AG09309 (cell line): ENCODE data around the gene CASKIN2.
A peak's percentile ranks its signal among the peaks of the same experiment; 100 is the strongest.

Source experiments
- DNase-seq: peaks from one replicate; pipeline ENCODE4 v3.0.0-alpha.2; 2010; ENCODE audit warnings: low read depth
- H3K4me3 ChIP-seq: 2 replicates; pipeline ENCODE4 v1.5.1; 2011; ENCODE audit warnings: mild to moderate bottlenecking, low read depth, low read length, moderate library complexity; ENCODE audit not compliant: control insufficient read depth
- TF ChIP-seq, protein P1 (sequence below): IDR thresholded peaks from 2 replicates; pipeline ENCODE4 v1.5.1; 2011; ENCODE audit warnings: mild to moderate bottlenecking, low read depth, low read length, inconsistent platforms; ENCODE audit not compliant: insufficient read depth, control insufficient read depth; ENCODE audit errors: missing control alignments

CASKIN2 gene, protein sequence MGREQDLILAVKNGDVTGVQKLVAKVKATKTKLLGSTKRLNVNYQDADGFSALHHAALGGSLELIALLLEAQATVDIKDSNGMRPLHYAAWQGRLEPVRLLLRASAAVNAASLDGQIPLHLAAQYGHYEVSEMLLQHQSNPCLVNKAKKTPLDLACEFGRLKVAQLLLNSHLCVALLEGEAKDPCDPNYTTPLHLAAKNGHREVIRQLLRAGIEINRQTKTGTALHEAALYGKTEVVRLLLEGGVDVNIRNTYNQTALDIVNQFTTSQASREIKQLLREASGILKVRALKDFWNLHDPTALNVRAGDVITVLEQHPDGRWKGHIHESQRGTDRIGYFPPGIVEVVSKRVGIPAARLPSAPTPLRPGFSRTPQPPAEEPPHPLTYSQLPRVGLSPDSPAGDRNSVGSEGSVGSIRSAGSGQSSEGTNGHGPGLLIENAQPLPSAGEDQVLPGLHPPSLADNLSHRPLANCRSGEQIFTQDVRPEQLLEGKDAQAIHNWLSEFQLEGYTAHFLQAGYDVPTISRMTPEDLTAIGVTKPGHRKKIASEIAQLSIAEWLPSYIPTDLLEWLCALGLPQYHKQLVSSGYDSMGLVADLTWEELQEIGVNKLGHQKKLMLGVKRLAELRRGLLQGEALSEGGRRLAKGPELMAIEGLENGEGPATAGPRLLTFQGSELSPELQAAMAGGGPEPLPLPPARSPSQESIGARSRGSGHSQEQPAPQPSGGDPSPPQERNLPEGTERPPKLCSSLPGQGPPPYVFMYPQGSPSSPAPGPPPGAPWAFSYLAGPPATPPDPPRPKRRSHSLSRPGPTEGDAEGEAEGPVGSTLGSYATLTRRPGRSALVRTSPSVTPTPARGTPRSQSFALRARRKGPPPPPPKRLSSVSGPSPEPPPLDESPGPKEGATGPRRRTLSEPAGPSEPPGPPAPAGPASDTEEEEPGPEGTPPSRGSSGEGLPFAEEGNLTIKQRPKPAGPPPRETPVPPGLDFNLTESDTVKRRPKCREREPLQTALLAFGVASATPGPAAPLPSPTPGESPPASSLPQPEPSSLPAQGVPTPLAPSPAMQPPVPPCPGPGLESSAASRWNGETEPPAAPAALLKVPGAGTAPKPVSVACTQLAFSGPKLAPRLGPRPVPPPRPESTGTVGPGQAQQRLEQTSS (N-terminal part only)

DNA sequence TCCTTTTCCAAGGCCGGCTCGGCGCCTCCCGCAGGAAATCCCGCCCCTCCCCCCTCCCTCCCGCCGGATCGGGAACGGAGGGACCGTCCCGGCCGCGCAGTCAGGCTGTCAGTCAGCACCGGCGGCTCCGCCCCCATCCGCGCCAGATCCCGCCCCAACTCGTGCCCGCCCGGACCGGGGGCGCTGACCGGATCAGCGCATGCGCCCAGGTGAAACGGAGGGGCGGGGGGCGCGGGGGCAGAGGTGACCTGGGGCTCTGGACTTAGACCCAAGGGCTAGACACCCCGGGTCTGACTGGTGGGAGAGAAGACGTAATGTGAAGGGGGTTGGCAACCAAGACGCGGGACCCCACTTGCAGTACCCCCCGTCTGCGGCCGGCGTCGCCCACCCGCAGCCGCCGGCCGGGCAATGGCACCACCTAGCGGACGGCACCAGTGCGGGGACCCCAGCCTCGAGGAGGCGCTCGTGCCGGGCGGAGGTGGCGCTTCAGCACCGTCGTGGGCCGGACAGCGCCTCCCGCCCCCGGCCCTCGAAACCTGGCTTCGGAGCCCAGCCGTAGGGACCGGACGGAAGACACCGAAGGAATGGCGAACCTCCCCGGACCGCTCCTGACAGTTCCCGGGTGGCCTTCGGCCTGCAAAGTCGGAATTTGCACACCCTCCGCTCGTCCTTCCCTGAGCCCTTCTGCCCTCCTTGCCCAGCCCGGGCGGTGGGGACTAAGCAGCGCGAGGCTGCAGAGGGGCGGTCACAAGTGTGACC, at the start of gene CASKIN2:
Gene CASKIN2 (minus strand): TSS at position 42 of the 759 bp plus-strand sequence. CDS start 1,733 bp downstream, outside the sequence.
- peak within 1 kb of the TSS; percentile 83 for H3K4me3 ChIP-seq
- DNase-seq = peak; percentile 34
- TF ChIP-seq, protein P1, sequence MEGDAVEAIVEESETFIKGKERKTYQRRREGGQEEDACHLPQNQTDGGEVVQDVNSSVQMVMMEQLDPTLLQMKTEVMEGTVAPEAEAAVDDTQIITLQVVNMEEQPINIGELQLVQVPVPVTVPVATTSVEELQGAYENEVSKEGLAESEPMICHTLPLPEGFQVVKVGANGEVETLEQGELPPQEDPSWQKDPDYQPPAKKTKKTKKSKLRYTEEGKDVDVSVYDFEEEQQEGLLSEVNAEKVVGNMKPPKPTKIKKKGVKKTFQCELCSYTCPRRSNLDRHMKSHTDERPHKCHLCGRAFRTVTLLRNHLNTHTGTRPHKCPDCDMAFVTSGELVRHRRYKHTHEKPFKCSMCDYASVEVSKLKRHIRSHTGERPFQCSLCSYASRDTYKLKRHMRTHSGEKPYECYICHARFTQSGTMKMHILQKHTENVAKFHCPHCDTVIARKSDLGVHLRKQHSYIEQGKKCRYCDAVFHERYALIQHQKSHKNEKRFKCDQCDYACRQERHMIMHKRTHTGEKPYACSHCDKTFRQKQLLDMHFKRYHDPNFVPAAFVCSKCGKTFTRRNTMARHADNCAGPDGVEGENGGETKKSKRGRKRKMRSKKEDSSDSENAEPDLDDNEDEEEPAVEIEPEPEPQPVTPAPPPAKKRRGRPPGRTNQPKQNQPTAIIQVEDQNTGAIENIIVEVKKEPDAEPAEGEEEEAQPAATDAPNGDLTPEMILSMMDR = peak; percentile 80

DNA sequence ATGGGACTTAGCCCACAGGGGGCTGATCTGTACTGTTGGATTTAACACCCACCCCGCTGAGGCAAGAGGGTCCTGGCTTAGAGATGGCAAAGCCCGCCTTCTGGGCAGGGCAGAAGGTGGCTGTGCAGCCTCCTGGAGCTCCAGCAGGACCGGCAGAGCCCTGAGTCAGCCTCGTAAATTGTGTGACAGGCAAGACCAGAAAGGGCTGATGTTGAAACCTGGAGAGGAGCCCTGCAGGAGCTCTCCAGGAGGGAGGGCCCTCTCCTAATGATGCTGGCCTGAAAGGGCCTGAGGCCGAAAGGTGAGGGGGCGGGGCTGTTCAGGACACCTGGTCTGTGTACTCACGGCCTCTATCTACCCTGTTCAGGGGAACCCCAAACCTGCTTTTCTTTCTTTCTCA, 49.7 kb upstream of the CASKIN2 start:
- H3K4me3 ChIP-seq = no peak overlapping the region
- peak; percentile 55 for DNase-seq
- TF ChIP-seq, protein P1 = no peak

DNA sequence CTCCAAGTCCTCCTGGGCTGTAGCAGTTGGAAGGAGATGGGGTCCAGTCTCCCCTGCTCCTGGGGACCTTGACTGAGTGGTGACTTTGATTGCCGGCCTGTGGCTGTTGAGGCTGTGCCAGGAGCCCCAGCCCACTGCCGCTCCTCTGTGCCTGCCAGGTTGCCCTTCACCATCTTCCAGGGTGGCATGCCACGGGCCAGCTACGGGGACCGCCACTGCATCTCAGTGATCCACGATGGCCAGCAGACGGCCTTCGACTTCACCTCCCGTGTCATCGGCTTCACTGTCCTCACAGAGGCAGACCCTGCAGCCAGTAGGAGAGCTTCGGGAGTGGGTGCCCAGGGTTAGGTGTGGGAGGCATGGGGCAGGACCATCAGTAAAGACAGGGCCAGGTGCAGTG, 48.9 kb upstream of the CASKIN2 start:
- TF ChIP-seq, protein P1 = no peak
- no peak for DNase-seq
- no peak overlapping the region for H3K4me3 ChIP-seq

DNA sequence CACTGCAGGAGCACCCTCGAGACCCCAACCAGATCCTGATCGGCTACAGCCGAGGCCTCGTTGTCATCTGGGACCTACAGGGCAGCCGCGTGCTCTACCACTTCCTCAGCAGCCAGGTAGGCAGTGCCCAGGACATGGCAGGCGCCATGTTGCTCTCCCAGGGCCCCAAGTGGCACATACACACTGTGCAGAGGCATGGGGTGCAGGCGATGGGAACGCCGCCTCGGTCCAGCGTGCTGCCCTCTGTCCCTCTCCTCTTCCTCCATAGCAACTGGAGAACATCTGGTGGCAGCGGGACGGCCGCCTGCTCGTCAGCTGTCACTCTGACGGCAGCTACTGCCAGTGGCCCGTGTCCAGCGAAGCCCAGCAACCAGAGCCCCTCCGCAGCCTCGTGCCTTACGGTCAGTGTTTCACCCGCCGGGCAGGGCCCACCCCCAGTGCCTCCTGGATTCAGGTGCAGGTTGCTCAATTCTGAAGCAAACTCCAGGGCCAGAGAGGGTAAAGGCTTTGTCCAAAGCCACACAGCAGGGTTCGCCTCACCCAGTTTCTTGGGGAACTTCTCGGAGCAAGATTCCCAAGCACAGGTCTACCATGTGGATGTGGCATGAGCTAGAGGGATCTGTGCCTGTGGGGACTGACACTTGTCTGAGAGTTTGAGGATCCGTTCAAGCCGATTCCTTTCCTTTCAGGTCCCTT, 47.9 kb upstream of the CASKIN2 start:
- H3K4me3 ChIP-seq = no peak overlapping the region
- TF ChIP-seq, protein P1 = no peak
- no peak for DNase-seq

DNA sequence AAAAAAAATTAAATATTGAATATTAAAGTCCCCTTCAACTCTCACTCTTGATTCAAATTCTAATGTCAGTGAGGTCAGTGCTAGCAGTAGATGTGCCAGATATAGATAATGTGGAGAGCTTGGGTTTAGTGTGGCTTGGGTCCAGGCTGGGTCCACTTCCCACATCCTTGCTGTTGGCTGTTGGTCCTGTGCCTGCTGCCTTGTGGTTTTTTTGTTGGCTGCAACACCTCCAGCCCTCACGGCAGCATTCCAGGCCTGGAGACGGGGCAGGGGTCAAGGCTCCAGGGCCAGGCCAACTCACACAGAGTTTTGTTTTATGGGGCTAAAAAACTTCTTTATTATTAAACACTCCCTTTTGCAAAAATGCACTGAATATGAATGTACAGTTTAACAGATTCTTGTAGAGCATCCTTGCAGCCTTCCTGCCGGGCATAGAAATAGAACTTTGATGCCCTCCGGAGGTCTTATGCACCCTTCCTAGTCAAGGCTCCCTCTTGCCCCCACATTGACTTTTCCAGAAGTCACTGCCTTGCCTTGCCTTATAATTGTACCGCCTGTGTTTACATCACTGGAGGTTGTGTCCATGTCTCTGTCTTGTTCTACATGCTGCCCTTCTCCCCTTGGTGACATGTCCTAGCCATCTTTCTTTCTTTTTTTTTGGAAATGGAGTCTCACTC, 46.7 kb upstream of the CASKIN2 start:
- no peak overlapping the region for H3K4me3 ChIP-seq
- TF ChIP-seq, protein P1 = no peak
- peak; percentile 24 for DNase-seq
